GM11168 (cell line): ENCODE data around the gene CAMK1D.
"Not testable (repeated sequence)": the region's sequence is repeated elsewhere in the genome, so short reads cannot be mapped to it uniquely, and the experiment has no call there.

Experiments
- in situ Hi-C: fragments of 300-500 bp; cut with MboI; formaldehyde crosslinking; loops from one replicate; pipeline ENCODE4 v1.12.0; 2022; ENCODE audit warnings: low sequenced_read_pairs; ENCODE audit not compliant: unreplicated experiment

CAMK1D gene

DNA sequence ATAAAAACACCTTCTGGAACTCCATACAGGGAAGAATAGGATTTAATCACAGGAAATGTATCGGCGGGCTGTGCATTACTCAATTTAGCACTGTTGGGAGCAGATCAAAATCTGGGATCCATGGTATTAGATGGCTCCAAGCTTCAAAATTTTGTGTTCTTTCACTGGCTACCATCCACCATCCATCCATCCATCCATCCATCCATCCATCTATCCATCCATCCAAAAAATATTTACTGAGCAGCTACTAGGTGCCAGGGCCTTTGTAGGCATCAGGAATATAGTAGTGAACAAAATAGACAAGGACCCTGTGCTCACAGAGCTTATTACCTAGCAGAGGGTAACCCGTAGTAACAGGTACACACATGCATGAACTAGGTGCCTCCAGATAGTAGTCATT is 372.0 kb downstream of the CAMK1D start:
- in situ Hi-C loops: no loop called here

DNA sequence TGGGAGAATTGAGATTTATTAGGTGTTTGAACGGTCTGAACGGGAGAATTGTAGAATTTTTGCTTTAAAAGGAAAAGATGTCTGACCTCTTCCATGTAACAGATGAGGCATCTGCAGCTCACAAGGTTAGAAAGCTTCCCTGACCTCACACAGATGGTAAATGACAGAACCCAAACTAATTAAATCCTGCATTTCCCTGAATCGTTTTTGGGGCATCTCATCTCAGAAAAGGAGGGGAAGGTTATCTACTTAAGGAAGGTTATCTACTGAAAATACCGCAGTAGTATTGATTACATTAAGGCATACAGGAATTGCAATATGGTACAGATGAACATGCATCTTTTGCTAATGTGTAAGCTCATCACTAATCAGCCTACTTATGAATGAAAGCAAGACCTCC is 373.9 kb downstream of the CAMK1D start:
- in situ Hi-C loops: no loop called here

DNA sequence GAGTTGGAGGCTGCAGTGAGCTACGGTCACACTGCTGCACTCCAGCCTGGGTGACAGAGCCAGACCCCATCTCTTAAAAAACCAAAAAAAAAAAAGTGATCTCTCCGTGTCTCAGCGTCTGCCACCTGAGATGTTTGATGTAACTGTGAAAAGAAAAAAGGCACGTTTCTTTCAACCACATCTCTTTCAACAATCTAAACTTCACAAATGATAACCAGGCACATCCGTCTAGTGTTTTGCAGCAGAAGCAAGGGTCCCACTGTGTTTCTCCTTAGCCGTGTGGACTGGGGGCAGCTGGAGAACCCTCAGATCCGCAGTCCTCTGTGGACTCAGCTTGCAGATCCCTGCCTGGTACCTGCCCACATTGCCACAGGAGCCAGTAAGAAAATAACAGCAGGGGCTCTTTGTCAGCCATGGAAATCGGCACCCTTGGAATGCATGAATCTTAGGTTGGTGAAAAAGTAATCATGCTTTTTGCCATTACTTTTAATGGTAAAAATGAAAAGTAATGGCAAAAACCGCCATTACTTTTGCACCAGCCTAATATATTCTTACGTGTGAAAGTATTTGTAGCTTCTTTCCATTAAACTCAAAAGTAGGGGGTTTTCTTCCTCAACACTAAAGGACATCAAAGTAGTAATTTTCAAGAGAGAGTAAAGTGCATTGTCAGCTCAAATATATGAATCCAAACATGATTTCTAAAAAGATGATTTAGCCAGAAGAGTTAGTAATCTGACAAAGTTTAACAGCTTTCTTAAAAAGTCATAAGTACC is 375.6 kb downstream of the CAMK1D start:
- in situ Hi-C loops: no loop called here

DNA sequence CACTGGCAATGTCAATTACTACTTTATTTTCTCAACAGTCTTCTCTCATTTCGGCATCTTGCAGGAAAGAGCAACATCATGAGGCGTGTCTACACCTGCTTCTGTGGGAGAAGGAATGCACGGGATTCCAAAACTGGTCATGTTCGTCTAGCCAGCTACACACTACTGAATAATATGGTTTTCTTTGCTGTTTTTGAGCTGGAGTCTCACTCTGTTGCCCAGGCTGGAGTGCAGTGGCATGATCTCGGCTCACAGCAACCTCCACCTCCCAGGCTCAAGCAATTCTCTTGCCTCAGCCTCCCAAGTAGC is 376.2 kb downstream of the CAMK1D start:
- in situ Hi-C loops: not testable (repeated sequence)

DNA sequence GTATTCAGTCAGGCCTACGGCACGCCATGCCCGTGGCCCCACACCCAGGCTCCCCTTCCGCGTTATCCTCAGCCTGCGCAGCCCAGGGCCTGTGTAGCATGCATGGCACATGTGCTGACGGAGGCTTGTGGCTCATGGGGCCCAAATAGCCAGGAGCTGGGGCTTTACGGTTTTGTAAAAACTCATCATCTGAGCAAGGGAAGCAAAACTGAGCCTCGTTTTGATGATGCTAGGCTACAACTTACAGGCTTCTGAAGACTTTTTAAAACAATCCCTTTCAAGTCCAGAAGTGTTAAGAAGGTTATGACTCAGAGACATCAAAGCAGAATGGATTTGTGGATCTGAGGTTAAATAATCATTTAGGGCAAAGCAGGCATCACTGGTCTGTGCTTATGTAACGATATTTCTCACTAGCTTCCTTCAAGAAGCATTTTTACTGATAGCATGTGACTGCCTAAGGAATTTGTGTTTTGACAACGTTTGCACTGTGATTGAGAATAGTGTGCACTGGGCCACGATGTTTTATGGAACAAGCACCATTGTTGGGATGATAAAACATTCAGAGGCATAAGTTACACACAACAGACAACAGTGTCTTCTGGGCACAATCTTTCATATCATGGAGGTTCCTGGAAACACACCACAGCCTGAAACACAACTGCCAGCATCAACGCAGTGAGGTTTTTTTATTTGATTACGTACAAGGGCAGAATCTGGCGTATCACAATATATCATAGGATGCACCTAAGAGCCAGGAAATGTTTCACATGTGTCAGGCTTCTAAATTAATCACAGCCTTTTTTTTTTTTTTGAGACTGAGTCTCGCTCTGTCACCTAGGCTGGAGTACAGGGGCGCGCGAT is 377.9 kb downstream of the CAMK1D start:
- in situ Hi-C loops: no loop called here

DNA sequence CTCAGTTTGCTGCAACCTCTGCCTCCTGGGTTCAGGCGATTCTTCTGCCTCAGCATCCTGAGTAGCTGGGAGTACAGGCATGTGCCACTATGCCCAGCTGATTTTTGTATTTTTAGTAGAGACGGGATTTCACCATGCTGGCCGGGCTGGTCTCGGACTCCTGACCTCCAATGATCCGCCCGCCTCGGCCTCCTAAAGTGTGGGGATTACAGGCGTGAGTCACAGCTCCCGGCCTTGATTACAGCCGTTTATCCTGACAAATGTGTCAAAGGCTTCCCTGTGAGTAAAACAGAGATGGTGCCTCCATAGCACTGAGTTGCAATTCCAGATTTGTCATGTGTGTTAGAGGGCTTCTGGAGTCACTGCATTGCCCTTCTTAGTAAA is 378.5 kb downstream of the CAMK1D start:
- in situ Hi-C loops: no loop called here

DNA sequence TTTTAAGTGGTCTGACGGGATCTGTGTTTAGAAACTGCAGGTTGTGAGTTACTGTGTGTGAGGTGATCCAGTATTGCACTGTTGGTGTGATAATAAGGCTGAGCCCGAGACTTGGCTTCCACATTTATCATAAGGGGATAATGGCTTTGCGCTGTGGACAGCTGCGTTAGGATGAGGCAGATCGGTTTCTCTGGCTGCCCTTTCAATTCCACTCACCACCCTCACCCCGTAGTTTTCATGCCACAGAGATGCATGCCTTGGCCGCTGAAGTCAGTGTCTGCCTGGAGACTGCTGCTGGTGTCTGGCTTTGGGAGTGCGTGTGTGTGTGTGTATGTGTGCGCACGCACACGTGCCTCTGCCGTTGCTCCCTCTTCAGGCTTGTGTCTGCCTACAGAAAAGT is 379.1 kb downstream of the CAMK1D start:
- in situ Hi-C loops: no loop called here

DNA sequence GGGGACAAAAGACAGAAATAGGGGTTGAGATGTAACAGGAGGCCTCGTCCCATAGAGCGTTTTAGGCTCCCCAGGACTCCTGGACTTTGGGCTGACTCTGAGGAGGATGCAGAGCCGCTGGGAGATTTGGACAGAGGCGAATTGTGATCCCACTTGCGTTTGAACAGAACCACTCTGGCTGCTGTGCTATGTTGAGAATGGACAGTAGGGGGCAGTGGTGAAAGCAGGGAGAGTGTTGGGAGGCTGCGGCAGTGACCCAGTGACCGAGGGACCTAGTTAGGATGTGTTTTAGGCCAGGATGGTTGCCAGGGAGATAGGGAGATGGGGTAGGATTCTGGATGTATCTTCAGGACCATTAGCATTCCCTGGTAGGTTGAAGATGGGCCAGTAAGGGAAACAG is 380.5 kb downstream of the CAMK1D start:
- in situ Hi-C loops: no loop called here

DNA sequence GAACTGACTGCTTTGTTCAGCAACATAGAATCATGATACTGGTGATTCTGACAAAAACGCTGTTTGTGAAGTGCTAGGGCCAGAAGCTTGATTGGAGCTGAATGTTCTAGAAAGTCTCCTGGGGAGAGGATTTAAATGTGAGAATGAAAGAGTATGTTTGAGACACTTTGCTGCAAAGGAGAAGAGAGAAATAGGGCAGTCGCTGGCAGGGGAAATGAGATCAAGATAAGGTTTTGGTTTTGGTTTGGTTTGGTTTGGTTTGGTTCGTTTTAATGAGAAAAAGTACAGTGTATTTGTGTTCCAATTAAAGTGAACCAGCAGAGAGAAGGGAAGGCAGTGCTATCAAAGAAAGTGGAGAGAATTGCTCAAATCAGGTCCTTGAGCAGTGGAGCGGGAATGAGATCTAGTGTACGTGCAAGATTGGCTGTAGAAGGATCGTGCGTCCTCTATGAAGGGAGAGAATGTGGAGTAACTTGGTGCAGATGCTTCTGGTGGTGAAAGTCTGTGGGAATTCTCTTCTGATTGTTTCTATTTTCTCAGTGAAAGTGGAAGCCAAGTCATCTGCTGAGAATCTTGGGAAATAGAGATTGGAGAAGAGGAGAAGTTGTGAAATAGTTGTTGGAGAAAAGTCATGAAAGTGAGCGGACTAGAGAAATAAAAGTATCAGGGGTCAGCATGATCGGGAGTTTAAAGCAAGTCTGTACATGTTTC is 381.6 kb downstream of the CAMK1D start:
- in situ Hi-C loops: no loop called here

DNA sequence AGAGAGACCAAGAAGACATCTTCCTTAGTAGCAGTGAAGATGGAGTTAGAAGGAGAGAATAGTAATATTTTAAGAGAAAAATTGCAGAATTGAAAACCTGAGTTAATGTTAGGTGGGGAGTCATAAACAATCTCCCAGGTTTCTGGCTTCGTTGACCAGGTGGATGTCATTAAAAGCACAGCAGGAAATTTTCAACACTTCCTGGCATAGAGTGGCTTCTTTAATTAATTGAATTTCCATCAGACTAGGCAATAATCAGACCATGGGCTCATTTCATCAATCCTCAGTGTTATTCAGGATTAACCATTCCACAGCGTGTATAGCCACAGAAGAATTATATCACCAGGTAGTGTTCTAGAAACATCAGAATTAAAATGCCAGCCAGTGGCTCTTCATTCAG is 383.9 kb downstream of the CAMK1D start:
- in situ Hi-C loops: no loop called here

DNA sequence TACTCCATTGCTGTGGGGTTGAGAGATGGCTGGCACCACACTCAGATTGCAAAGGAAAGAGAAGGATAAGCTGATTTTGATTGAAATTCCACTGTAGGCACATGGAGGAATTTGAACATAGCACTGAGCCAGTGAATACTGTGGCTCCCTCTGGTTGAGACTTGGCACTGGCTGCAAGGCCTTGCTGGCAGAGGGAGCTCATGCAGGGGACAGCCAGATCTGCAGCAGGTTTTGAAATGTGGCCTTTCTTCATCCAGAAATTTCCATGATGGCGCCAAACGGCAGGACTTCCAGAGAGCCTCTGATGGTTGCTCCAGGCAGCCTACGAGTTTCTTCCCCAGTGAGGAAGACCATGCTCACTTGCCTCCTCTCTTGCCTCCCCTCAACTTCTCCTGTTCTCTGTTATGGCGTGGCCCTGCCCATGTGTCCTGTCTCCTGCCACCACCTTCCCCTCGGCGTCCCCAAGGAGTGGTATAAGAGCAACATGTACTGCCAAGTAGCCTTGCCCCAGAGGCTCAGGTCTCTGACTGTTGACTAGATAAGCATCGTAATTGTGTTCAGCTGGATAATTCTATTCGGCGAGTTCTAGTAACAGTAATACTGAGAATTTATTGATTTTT is 386.6 kb downstream of the CAMK1D start:
- in situ Hi-C loops: no loop called here

DNA sequence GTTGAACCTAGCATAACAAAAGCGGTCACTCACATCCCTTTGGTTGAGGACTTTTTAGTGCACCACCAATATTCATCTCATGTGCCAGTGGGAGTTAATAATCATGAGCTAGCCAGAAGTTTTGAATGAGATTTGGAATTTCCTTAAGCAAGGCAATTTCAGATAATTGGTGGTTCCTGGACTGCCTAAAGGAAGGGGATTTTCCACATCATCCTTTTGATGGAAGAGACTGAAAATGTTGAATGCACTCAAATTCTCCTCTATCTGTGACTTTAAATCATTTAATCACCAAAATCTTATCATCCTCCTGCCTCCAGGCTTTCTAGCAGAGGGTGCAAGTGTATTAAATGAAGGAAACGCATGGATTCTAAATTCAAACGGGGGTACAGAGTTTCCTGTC is 391.5 kb downstream of the CAMK1D start:
- in situ Hi-C loops: no loop called here

DNA sequence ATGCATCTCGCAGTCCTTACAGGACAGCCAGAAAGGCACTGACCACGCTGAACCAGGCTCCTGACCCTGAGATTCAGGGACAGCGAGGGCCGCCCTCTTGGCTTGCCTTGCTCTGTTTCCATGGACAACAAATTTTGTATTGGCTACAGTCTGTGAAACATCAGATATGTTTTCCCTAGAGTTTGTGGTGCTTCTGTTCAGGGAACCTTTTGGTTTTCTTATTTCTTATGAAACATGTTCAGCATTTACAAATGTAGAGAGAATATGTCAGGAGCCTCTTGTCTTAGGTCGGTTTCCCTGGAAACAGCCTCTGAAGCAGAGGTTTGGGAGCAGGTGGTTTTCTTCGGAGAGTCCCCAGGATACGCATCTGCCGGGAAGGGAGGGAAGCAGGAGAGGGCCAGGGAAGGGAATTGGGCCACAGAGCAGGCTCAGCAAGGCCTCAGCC is 392.0 kb downstream of the CAMK1D start:
- in situ Hi-C loops: no loop called here

DNA sequence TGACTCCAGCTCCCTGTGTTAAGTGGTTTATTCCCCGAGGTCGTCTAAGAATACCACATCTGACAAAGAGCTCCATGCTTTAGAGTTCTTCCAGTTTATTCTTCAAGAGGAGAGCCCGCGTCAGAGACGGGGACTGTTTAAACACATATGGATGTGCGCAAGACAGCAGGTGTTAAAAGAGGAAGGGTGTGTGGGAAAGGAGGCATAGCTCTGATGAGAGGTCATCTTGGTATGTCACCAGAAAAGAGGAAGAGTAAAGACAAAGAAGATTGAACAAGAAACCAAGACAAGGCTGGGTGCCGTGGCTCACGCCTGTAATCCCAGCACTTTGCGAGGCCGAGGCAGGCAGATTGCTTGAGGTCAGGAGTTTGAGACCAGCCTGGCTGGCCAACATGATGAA is 393.4 kb downstream of the CAMK1D start:
- in situ Hi-C loops: no loop called here

DNA sequence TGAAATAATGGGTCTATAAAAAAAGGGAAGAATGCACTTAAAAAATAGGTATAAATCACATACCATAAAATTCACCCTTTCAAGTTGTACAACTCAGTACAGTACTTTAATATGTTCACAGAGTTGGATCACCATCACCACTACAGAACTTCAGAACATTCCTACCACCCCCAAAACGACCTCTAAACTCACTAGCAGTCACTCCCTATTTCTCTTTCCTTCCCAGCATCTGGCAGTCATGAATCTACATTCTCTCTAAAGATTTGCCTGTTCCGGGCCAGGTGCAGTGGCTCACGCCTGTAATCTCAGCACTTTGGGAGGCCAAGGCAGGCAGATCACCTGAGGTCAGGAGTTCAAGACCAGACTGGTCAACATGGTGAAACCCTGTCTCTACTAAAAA is 394.1 kb downstream of the CAMK1D start:
- in situ Hi-C loops: not testable (repeated sequence)

DNA sequence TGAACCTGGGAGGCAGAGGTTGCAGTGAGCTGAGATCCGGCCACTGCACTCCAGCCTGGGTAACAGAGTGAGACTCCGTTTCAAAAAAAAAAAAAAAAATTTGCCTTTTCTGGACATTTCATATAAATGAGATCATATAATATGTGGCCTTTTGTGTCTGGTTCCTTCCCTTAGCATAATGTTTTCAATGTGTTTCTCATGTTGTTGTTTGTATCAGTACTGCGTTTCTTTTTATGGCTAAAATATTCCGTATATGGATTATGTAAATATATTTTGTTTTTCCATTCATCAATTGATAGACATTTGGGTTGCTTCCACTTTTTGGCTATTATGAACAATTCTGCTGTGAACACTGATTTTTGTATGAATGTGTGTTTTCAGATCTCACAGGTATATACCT is 394.6 kb downstream of the CAMK1D start:
- in situ Hi-C loops: no loop called here

DNA sequence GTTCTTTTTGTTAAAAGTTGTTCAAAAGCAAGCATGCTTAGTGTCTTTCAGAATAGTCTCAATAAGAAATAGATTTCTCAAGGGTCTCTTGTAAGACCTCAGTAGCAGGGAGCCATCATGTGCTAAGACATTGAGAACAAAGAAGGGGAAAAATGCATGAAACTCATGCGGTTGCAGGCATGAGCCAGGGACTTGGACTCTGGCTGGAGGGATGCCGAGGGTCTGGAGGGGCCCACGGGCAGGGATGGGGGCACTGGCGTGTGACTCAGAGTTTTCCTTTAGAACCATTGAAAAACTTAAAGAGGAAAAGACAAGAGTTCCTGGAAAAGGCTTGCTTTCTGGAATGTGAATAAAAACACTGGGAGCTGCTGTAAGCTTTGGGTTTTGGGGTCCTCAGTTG is 398.8 kb downstream of the CAMK1D start:
- in situ Hi-C loops: no loop called here

DNA sequence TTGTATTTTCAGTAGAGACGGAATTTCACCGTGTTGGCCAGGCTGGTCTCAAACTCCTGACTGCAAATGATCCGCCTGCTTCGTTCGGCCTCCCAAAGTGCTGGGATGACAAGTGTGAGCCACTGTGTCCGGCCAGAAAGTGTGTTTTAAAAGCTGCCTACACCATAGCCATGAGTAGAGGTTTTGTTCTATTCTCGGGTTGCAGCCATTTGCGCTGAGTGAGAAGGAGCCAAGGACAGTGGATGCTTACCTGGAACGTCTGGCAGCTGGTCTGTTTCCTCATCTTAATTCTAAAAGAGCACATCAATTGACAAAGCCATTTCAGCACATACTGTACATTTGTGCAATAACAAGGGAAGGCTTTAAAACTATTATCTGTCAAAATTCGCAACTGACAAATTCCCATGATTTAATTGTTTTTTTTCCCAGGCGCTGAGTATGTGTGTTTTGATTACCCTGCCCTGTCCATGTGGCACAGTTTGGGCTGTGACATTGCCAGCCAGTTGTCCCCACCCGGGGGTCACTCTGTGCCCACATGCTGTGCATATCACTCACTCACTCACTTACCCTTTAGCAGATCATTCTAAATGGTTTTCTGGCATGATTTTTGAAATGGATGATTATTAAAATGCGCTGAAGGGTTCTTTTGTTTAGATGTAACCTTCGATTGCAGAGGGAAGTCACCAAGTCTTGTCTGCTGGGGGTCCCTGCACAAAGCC is 400.6 kb downstream of the CAMK1D start:
- in situ Hi-C loops: no loop called here

DNA sequence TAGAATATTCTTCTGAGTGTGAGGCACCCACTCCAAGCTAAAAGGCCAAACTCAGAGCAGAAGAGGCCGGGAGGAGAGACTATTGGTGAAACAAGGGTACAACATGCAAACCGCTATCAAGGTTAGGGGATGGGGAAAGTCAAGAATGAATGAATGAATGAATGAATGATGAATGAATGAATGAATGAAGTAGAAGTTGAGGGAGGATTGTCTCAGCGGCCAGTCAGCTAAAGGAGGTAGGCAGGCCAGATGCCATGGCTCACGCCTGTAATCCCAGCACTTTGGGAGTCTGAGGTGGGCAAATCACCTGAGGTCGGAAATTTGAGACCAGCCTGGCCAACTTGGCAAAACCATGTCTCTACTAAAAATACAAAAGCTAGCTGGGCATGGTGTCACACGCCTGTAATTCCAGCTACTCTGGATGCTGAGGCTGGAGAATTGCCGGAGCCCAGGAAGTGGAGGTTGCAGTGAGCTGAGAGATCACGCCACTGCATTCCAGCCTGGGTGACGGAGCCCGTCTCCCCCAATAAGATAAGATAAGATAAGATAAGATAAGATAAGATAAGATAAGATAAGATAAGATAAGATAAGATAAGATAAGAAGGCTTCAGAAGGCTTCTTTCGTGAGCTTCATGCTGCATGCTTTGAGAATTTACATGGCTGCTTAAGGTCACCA is 401.3 kb downstream of the CAMK1D start:
- in situ Hi-C loops: no loop called here

DNA sequence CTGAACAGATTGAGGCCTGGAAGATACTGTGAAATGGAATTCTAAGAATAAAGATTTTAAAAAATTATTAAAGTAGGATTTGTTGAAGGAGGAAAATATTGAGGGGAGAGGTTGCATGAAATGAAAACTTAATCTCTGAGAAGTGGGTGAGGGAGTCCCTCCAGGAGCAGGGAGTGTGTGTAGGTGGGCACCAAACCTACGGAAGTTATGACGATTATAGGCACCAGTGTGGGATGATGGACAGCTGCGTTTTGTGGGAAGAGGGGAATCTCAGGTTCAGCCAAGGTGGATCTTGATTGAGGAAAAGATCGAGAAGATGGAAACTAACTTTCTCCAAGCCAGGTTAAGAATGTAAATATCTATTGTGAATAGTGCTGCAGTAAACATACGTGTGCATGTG is 405.7 kb downstream of the CAMK1D start:
- in situ Hi-C loops: no loop called here
